ENCODE results near the gene ASTN2.

DNA sequence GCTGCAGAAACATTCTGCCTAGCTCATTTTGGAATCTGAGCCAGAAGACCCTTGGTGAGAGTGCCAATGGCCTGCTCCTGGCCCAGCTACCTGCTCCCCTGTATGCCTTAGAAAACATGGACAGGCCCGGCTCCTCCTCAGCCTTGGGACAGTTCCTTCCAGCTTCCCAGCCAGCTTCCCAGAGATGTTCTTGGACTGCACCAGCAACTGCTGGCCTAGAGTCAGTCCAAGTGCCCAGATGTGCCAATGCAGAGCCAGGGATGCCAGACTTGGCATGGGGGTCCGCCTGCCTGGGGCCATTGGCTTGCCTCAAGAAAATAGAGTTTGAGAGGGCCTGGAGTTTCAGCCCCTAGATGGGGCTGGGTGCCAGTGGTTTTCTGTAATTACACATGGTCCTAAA, 870.0 kb downstream of the ASTN2 start:
- TF ChIP-seq YY1 (IDR thresholded peaks at IDR 0.05; ENCODE audit: insufficient read depth, insufficient read length) (no peak), ZNF274 (IDR thresholded peaks at IDR 0.05; ENCODE audit: low read depth, low read length) (no peak)

Measured in NT2/D1 (cell line).